HG02973 (cell line): Measurements from ENCODE around the gene TBC1D25.

ENCODE experiments used
- ATAC-seq: cut with Tn5 transposase; IDR thresholded peaks from one replicate; pipeline ENCODE4 v1.9.1; 2021; ENCODE audit warnings: moderate library complexity; ENCODE audit not compliant: unreplicated experiment

The TBC1D25 gene, protein sequence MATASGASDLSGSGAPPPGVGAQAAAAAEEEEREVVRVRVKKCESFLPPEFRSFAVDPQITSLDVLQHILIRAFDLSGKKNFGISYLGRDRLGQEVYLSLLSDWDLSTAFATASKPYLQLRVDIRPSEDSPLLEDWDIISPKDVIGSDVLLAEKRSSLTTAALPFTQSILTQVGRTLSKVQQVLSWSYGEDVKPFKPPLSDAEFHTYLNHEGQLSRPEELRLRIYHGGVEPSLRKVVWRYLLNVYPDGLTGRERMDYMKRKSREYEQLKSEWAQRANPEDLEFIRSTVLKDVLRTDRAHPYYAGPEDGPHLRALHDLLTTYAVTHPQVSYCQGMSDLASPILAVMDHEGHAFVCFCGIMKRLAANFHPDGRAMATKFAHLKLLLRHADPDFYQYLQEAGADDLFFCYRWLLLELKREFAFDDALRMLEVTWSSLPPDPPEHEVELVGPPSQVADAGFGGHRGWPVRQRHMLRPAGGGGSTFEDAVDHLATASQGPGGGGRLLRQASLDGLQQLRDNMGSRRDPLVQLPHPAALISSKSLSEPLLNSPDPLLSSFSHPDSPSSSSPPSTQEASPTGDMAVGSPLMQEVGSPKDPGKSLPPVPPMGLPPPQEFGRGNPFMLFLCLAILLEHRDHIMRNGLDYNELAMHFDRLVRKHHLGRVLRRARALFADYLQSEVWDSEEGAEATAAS

DNA sequence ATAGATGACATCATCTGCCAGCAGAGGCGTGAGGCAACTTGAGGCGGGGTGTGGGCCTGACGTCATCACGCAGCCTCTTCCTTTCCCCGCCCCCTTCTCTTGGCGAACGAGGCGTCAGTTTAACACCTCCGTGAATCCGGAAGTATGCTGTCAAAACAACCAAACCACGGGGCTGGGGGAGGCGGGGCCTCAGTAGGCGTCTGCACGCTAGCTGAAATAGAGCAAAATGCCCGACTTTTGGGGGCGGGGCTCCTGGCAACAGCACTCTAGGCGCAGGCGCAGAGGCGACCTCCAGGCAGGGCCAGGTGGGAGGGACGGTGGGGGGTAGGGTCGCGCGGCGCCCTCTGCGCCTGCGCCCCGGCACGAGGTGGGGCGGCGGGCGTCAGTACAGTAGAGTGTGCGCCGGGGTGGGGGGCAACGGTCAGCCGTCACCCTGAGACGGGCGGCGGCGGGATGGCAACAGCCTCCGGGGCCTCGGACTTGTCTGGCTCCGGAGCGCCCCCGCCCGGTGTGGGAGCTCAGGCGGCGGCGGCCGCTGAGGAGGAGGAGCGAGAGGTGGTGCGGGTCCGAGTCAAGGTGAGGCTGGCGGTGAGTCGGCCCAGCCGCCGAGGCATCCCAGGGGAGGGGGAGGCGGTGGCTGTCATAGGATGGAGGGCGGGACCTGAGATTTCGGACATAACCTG lies at the start of gene TBC1D25:
Gene TBC1D25, plus strand, starts transcription at position 370 of the 683 bp plus-strand sequence. Its CDS starts 84 bp downstream, at position 454.
- ATAC-seq: peak; percentile 73

DNA sequence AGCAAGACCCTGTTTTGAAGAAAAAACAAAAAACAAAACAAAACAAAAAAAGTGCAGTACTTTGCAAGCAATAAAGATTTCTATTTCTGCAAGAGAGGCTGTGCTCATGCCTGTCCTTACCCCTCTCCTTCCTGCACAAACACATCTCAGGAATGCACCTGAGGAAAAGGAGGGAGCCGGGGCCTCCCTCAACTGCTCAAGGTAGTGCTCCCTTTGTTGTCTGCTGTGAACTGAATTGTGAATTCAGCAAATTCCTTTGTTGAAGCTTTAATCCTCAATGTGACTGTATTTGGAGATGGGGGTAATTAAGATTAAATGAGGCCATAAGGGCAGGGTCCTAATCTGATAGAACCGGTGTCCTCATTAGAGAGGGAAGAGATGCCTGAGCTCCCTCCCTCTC lies 49.6 kb upstream of the TBC1D25 start:
- ATAC-seq: no peak

DNA sequence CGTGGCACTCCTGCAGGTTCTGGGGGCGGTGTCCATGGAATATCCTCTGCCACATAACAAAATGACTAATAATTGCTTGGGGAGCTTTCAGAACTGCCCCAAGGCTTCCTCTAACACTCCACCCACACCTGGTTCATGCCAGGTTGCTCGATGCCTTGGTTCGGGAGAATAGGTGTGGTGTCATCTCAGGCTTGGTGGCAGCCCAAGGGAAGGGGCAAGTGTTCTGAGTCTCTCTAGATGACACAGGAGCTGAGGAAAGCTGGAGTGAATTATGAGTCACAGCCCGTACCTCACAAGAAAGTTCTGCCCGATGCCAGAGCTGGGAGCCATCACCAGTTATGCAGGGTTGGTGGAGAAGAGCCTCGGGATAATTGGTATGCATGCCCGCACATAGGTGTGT lies 48.9 kb upstream of the TBC1D25 start:
- no peak for ATAC-seq

DNA sequence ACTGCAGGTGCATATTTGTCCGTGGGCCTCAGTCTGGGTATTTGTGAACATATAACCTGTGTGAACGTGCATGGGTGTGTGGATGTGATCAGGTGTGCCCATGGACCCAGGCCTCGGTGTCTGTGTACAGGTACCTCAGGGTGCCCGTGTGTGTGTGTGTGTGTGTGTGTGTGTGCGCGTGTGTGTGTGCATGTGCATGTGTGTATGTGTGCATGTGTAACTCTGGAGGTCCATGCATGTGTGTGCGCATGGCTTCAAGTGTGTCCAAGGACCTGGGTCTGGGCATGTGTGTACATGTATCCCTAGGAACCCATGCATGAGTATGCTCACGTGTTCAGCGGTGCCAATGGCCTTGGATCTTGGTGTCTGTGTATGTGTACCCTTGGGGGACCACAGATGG lies 47.7 kb upstream of the TBC1D25 start:
- ATAC-seq: no peak

DNA sequence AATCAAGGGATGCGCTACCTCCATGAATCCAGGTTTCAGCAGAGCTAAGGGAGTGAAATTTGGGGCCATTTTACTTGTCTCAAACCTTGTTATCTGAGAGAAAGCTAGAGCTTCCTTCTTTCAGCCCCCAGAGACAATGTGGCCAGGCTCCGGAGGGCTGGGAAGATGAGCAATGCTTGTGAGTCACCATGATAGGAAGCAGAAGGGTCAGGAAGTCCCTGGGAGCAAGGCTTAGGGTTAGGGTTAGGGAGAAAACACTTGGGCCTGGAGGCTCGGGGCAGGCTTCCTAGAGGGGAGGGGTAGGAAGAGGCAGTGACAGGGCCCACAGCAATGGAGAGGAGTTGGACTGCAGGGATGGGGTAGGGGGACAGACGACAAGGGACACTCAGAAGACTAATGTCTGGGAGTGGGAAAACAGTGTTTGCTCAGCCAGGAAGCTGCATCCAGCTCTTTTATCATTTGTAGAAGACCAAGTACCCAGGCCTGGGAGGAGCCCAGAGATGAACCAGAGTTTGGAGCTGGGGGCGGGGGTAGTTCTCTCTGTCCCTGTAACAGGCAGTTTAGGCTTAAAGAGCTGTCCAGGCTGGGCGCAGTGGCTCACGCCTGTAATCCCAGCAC lies 47.1 kb upstream of the TBC1D25 start:
- ATAC-seq: no peak

DNA sequence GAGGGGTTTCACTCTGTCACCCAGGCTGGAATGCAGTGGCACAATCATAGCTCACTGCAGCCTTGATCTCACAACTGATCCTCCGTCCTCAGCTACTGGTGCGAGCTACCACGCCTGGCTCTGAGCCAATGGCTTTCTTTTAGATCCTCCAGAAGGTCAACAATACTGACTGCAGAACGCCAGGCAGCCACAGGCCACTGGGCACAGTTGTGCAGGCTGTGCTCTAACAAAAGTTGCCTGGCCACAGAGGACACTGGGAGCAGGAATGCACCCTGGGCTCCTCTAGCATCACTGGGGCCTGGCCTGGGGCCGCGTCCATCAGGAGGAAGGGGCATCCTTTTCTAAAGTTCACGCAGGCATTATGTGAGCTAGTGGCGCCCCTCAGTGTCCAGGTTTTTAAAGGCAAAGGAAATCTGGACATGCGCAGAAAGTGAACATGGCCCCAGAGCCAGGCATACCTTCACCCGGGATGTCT lies 45.6 kb upstream of the TBC1D25 start:
- ATAC-seq: no peak

DNA sequence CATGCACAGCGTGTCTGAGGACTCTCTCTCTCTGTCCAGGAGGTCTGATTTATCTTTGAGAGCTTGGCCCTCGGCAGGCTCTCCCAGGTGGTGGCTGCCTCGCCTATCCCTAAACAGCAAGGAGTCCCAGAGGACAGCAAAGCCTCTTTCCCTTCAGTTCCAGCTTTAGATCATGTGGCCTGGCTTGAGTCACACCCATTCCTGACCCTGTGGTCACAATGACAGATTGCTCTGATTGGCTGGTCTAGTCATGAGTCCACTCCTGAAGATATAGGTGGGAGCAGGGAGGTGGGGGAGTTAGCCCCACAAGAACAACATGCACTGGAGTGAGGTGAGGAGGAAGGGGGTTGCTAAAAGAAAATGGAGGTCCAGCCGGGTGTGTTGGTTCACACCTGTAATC lies 42.9 kb upstream of the TBC1D25 start:
- ATAC-seq: no peak

DNA sequence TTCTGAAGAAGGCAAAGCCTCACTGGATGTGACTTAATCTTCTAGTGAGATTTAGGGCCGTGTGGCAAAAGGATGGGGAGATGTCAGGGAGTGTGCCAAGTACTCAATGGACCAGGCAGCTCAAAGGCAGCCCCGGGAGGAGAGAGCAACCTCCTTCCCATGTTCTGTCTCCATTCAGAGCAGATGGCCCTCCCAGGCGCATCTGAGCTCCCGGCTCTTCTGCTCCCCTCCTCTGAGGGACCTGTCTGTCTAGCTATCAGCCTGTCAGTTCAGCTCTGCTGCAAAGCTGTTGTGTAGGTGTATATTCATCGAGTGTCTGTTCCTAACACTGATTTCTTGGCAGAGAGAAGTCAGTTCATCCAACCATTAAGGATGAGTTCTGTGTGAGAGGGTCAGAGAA lies 41.6 kb upstream of the TBC1D25 start:
- no peak for ATAC-seq

DNA sequence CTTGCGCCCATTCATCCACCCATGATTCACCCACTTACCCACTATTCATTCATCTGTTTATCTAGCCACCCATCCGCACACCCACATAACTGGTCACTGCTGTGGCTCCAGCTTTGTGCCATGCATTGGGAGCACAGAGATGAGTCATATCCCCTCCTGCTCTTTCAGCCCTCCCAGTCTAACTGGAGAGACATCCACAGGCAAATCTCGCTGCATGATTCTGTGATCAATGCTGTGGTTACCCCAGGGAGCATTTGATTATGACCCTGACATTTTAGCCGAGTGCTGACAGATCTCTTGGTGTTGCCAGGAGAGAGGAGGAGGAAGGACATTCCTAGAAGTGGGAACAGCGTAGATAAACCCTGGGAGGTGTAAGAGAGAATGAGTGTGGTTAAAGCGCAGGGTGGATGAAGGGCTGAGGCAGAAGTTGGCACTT lies 41.1 kb upstream of the TBC1D25 start:
- no peak for ATAC-seq

DNA sequence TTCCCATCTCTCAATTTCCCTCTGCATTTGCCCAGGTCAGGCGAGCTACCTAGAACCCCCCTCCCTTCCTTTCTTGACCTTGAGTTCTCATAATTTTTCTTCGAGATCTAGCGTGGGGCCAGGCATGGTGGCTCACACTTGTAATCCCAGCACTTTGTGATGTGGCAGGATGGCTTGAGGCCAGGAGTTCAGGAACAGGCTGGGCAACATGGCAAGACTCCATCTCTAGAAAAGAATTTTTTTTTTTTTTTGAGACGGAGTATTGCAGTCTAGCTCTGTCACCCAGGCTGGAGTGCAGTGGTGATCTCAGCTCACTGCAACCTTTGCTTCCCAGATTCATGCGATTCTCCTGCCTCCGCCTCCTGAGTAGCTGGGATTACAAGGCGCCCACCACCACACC lies 35.3 kb upstream of the TBC1D25 start:
- ATAC-seq: no peak

DNA sequence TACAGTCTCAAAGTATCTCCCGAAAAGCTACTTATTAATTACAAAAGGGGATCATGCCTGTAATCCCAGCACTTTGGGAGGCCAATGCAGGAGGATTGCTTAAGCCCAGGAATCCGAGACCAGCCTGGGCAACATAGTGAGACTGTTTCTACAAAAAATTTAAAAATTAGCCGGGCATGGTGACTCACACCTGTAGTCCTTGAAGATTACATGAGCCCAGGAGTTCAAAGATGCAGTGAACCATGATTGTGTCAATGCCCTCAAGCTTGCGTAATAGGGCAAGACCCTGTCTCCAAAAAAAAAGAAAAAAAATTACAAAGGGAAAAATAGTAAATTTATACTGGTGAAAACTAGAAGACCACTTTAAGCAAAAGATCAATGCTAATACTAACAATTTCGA lies 34.0 kb upstream of the TBC1D25 start:
- no peak for ATAC-seq

DNA sequence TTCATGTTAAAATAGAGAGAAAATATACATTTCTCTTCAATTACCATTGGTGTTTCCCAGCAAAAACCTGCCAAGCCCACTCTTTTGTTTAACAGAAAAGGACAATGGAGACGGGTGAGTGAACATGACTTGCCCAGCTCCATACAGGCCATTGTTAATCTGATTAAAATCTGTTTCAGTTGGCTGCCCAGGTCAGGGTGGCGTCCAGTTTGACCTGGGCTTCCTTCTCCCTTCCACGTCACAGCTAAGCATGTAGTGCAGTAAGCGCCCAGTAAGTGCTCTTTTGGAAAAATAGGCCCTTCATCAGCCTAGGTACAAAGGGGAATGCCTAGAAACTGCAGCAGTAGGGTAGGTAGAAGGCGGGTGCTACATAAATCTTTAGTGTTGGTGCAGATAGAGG lies 32.3 kb upstream of the TBC1D25 start:
- no peak for ATAC-seq

DNA sequence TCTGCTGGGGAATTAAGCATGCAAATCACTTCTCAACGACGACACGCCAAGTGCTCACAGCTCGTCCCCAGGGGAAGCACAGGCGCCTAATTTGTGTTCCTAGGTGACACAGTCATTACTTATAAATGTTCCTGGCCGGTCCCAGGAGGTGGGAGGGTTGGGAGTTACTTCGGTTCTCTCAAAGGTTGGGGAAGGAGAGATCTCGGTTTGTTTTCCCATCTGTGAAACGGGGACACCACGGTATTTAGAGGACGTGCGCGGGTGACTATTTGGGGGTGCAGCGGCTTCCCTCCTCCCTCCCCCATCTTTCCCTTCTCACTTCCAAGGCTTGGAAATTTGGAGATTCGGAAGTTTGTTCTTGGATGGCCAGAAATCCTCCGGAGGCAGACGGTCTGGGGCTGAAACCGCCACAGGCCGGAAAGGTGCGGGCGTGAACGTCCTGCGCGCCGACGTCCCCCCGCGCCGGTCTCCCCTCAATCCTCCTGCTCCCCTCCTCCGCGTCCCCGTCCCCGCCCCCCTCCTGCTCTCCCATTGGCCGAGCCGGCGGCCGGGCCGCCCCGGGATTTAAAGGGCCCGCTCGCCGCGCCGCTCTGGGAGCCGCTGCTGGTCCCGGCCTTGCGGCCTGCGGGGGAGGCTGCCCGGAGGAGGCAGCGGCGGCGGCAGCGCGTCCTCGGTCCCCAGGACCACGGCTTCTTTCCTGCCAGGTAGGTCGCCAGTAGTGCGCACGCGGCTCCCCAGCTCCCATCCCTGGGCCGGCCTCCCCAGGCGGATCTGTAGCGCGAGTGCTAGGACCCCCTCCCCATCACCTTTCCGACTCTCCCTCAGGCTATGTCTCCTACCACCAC lies 30.9 kb upstream of the TBC1D25 start, which contains the start of gene PORCN:
Gene PORCN, plus strand, starts transcription at position 593 of the 845 bp plus-strand sequence. CDS start 829 bp downstream, outside the sequence.
- ATAC-seq: peak; percentile 71

DNA sequence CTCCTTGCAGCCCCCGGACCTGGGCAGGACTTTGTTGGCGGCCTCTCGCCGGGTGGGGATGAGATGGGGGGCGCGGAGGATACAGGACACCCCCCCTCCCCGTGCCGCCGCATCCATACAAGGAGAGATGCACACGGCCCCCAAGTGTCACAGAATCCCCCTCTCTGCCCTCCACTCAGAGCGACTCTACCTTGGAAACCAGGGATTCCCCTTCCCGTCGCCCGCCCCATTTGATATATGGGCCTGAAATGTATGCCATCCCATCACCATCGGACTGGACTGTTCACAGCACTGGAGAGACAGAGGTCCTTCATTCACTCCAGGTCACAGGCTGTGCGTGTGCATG lies 30.3 kb upstream of the TBC1D25 start:
- ATAC-seq: no peak

DNA sequence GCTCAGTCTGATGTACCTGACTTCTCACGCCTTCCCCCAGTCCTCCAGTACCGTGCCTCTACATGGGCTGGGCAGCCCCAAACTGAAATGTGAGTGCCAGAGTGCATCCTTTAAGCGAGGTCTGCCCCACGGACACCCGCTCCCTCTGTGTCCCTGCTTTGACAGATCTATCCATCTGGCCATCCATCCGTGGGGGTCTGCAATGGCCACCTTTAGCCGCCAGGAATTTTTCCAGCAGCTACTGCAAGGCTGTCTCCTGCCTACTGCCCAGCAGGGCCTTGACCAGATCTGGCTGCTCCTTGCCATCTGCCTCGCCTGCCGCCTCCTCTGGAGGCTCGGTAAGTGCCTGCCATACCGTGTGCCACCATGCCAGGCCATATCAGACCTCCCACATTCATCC lies 29.9 kb upstream of the TBC1D25 start:
- ATAC-seq: no peak

DNA sequence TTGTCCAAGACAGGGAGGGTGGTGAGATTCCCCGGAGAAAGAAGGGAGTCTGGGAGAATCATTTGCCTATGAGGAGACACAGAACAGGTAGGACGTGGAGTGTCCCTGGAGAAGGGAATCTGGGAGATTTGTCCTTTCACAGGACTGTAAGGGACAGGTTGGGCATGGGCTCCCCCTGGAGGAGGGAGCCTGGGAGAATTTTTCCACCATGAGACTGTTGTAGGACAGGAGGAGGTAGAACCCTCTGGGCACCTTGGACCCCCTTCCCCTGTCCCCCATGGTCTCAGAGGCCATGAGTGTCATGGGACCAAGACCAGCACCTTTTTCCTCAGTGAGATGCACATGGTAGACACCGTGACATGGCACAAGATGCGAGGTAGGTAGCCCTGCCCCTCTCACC lies 28.0 kb upstream of the TBC1D25 start:
- ATAC-seq: no peak

DNA sequence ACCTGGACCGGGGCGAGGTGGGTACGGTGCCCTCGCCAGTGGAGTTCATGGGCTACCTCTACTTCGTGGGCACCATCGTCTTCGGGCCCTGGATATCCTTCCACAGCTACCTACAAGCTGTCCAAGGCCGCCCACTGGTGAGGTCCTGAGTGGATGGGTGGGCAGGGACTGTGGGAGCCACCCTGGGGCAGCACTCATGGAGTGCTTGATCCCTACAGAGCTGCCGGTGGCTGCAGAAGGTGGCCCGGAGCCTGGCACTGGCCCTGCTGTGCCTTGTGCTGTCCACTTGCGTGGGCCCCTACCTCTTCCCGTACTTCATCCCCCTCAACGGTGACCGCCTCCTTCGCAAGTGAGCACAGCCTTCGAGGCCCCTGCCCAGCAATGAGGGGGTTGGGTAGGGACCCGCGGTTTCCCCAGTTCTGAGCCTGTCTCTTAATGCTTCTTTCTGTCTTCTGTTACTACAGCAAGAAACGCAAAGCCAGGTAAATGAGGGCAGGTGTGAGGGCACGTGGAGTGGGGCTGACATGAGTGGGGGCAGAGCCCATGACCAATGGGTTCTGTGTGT lies 27.1 kb upstream of the TBC1D25 start:
- no peak for ATAC-seq

DNA sequence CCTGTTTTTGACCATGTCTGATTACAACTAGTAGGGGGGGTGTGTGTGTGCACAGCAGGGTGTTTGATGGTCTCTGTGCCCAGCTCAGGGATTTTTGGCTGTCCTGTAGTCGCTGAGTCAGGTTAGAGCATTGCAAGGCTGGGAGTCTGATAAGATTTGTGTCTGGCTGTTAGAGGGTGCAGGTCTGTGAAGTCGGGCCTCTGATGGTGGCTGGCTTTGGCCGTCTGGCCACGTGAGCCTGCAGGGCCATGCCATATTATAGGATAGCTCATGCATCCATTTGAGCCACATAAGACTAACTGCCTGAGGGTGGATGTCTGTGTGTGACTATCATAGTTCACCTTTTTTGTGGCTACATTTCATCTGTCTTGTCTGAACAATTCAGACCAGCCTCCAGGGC lies 25.8 kb upstream of the TBC1D25 start:
- no peak for ATAC-seq

DNA sequence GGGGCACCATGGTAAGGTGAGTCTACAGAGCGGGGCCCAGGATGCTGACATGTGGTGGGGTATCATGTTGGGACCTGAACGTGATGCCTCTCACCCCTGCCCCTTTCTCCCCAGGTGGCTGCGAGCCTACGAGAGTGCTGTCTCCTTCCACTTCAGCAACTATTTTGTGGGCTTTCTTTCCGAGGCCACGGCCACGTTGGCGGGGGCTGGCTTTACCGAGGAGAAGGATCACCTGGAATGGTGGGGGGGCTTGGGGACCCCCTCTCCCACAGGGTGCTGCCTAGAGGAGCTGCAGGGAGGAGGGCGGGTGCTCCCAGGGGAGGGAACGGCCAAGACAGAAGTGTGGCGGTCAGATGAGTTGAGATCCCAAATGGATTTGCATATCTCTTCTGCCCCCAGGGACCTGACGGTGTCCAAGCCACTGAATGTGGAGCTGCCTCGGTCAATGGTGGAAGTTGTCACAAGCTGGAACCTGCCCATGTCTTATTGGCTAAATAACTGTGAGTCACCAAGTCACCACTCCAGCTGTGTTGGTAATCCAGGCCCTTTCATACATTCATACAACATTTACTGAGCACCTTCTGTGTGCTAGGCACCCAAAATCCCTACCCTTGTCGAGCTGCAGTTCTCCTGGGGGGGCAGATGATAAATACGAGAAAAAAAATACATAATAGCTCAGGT lies 25.2 kb upstream of the TBC1D25 start:
- ATAC-seq: no peak
